Mesodermal cell (in vitro differentiated cells): ENCODE measurements around the gene FUCA1.
"Not testable (repeated sequence)": the region's sequence is repeated elsewhere in the genome, so short reads cannot be mapped to it uniquely, and the experiment has no call there.

ENCODE experiments used
- H3K27ac ChIP-seq: 2 replicates; pipeline ENCODE4 v1.7.0; 2013; ENCODE audit warnings: mild to moderate bottlenecking, low read depth, low read length, moderate library complexity; ENCODE audit not compliant: severe bottlenecking
- H3K36me3 ChIP-seq: 2 replicates; pipeline ENCODE4 v1.7.1; 2013; ENCODE audit warnings: mild to moderate bottlenecking, low read length, moderate library complexity; ENCODE audit not compliant: control insufficient read depth, insufficient read depth
- H3K4me1 ChIP-seq: one replicate; pipeline ENCODE4 v1.7.1; 2013; ENCODE audit warnings: mild to moderate bottlenecking, low read length; ENCODE audit not compliant: insufficient read depth, control insufficient read depth, poor library complexity, severe bottlenecking
- H3K4me3 ChIP-seq: 2 replicates; pipeline ENCODE4 v1.7.0; 2013; ENCODE audit warnings: low read length, control low read depth, mild to moderate bottlenecking; ENCODE audit not compliant: insufficient read depth, poor library complexity, severe bottlenecking; ENCODE audit errors: extremely low read depth
- H3K9me3 ChIP-seq: 2 replicates; pipeline ENCODE4 v1.7.1; 2013; ENCODE audit warnings: mild to moderate bottlenecking, low read length, moderate library complexity; ENCODE audit not compliant: control insufficient read depth
- WGBS, 2 experiments: methylation state at CpG; one replicate each; pipeline ENCODE4 v1.1.5; 2013; ENCODE audit warnings: missing lambda C conversion rate in 2 of 2; ENCODE audit not compliant: insufficient coverage in 2 of 2; 5-methylcytosine and 5-hydroxymethylcytosine counted together

FUCA1 gene

GRCh38 chr1:23908453-23909341 is 40.6 kb upstream of the FUCA1 start:
- Histone ChIP-seq H3K36me3 (no peaks in the 10 kb centered on the region), H3K9me3 (no peaks in the 10 kb centered on the region), H3K27ac (no peak overlapping the region), H3K4me1 (no peaks in the 10 kb centered on the region), H3K4me3 (no peak overlapping the region)
- 73 to 79% methylated on average over 5 to 7 of the region's 9 CpGs for WGBS, 2 experiments

GRCh38 chr1:23906731-23907130 is 38.6 kb upstream of the FUCA1 start:
- Histone ChIP-seq H3K27ac (no peak overlapping the region), H3K36me3 (no peaks in the 10 kb centered on the region), H3K4me3 (no peak overlapping the region), H3K4me1 (no peaks in the 10 kb centered on the region), H3K9me3 (no peaks in the 10 kb centered on the region)
- WGBS, 2 experiments: 67% methylated on average over 1 of the region's 1 CpG; no CpG with 5 or more reads in 1 of the 2 experiments

DNA sequence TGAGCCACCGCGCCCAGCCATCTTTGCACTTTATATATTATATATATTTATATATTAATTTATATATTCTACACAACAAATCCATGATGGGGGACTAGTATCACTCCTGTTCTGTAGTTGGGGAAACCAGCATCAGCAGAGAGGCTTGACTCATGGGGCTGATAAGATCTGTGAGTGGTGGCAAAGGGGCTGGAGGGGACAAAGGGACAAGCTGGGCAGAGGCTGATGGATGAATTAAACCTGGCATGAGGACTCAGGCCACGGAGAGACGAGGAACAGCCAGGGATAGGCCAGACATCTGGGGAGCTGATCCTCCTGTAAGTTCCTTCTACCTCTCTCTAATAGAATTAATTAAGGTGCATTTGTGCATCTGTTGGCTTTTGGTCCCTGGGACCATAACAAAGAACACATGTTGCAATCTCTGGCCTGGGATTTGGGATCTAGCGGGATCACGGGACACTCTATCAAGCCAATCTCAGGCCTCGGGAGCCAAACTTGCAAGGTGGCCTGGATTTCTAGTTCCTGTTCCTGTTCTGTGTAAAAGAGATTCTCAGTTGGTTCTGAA is 37.5 kb upstream of the FUCA1 start:
- Histone ChIP-seq H3K4me3 (no peak overlapping the region), H3K9me3 (no peaks in the 10 kb centered on the region), H3K27ac (no peak overlapping the region), H3K36me3 (no peaks in the 10 kb centered on the region), H3K4me1 (no peaks in the 10 kb centered on the region)
- 76 to 100% methylated on average over 2 to 3 of the region's 7 CpGs for WGBS, 2 experiments

DNA sequence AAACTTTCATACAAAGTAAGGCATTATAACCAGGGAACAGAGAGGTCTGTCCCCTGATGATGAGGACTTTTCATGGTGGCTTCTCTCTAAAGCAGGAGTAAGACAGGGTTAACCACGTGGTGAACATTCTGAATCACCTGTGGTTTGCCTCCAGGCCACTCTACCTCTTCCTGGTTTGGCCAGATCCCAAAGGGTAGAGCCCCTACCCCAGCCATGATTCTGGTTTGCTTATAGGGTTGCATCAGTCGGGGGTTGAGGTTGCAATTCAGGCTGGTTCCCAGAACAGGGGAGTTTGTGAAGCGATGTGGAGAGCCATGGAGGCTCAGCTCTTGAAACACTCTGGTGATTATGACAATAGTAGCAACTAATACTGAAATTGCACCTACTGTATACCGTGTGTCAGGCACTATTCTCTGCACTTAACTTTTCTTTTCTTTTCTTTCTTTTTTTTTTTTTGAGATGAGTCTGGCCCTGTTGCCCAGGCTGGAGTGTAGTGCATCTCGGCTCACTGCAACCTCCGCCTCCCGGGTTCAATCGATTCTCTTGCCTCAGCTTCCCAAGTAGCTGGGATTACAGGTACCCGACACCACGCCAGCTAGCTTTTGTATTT is 36.8 kb upstream of the FUCA1 start:
- H3K9me3 ChIP-seq: no peaks in the 10 kb centered on the region
- no peak overlapping the region for H3K4me3 ChIP-seq
- no peak overlapping the region for H3K27ac ChIP-seq
- no peaks in the 10 kb centered on the region for H3K4me1 ChIP-seq
- WGBS, 2 experiments: 86 to 89% methylated on average over 4 to 7 of the region's 10 CpGs
- no peaks in the 10 kb centered on the region for H3K36me3 ChIP-seq

DNA sequence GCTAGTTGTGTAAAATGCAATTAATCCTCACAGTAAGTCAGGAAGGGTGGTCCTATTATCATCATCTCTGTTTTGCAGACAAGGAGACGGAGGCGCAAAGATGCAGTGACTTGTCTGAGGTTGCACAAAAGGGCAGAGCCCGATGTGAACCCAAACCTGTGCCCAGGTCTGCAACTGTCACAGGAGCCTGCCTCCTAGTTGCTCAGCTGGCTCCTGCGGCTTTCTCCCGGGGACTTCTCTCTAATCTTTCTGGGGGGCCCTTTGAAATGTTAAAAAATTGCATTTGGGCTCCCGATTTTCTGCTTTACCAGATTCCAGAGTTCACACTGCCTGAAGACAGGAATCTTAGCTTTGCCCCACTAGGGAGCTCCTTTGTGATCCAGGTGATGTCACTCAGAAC is 35.7 kb upstream of the FUCA1 start:
- H3K27ac ChIP-seq: no peak overlapping the region
- H3K36me3 ChIP-seq: no peaks in the 10 kb centered on the region
- WGBS, 2 experiments: 51 to 57% methylated on average over 6 of the region's 6 CpGs
- no peak overlapping the region for H3K4me3 ChIP-seq
- H3K9me3 ChIP-seq: no peaks in the 10 kb centered on the region
- no peaks in the 10 kb centered on the region for H3K4me1 ChIP-seq

DNA sequence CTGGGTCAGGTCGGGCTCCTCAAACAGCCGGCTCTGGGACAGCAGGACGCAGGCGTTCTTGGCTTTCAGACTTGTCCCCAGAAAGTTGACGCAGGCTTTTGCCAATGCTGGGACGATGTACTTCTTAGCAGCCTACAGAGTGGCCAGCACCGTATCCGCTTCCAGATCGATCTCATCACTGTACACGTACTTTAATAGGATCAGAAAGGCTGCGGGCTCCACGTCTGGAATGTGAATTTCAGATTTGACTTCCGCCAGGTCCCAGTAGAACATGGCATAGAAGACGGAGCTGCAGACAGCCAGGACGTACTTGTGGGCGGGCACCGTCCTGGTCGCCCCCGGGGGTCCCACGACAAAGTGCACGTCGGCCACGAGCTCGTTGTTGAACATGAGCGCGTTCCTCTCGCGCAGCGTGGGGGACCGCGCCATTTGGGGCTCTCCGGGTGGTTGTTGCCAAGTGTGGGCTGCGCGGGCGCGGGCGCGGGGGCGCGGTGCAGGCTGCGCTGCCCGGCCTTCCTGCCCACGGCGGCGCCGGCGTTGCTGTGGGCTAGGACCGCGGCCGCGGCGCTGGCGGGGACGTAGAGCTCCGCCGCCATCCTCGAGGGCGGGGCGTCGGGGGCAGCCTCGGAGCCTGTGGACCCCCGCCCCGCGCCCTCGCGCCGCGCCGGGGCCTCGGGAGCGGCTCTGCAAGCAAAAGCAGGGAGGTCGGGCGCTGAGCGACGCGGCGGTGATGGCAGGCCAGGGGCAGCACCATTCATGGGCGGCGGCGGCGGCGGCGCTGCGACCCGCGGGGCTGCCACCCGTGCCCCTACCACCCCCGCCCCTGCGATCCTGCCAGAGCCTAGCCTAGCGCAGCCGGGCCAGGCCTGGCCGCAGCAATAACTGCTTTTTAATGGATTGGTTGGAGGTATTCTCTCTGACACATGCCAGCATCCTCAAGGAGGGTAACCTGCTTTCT is 34.5 kb upstream of the FUCA1 start:
- no peaks in the 10 kb centered on the region for H3K36me3 ChIP-seq
- WGBS, 2 experiments: 31 to 42% methylated on average over 48 to 73 of the region's 92 CpGs
- H3K9me3 ChIP-seq: no peaks in the 10 kb centered on the region
- no peaks in the 10 kb centered on the region for H3K4me1 ChIP-seq
- no peak overlapping the region for H3K27ac ChIP-seq
- peak overlapping the region; percentile 22 for H3K4me3 ChIP-seq

DNA sequence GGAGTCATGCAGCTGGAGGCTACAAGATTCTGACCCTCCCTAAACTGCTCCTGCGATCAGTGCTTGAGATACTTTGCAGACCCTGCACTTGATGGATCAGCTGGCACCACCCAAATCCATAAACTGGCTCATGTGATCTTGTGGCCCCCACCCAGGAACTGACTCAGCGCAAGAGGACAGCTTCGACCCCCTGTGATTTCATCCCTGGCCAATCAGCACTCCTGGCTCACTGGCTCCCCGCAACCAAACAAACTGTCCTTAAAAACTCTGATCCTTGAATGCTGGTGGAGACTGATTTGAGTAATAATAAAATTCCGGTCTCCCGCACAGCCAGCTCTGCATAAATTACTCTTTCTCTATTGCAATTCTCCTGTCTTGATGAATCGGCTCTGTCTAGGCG is 31.9 kb upstream of the FUCA1 start:
- not testable (repeated sequence) for H3K36me3 ChIP-seq, H3K9me3 ChIP-seq, H3K4me3 ChIP-seq, H3K27ac ChIP-seq, H3K4me1 ChIP-seq
- WGBS, 2 experiments: 60 to 75% methylated on average over 1 to 2 of the region's 8 CpGs

DNA sequence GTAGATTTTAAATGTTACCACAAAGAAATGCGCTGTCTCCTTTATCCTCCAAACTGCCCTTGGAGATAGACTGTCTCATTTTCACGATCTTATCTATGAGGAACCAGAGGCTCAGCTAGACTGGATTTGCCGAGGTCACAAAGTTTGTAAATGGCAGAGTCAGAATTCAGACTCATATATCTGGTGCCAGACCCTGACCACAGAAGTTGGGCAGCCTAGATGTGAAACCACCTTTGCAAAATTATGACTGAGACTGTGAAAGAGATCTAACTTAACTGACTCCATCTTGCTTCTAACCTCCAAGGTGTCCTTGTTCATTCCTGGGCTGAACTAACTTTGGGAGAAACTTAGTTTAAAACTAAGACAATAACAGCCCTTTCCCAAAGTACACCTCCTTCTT is 31.0 kb upstream of the FUCA1 start:
- H3K36me3 ChIP-seq: no peaks in the 10 kb centered on the region
- no peak overlapping the region for H3K27ac ChIP-seq
- H3K9me3 ChIP-seq: no peaks in the 10 kb centered on the region
- H3K4me1 ChIP-seq: no peaks in the 10 kb centered on the region
- WGBS, 2 experiments: 90 to 94% methylated on average over 3 of the region's 3 CpGs
- H3K4me3 ChIP-seq: no peak overlapping the region

- 88 to 100% methylated on average over 3 to 5 of the region's 6 CpGs for WGBS, 2 experiments
- Histone ChIP-seq H3K9me3 (no peaks in the 10 kb centered on the region), H3K27ac (no peak overlapping the region), H3K36me3 (no peaks in the 10 kb centered on the region), H3K4me1 (no peaks in the 10 kb centered on the region), H3K4me3 (no peak overlapping the region)
Measured at GRCh38 chr1:23897083-23897482, 29.0 kb upstream of the FUCA1 start.

- H3K4me1 ChIP-seq: no peaks in the 10 kb centered on the region
- H3K27ac ChIP-seq: no peak overlapping the region
- H3K36me3 ChIP-seq: no peaks in the 10 kb centered on the region
- H3K4me3 ChIP-seq: no peak overlapping the region
- H3K9me3 ChIP-seq: no peaks in the 10 kb centered on the region
- WGBS, 2 experiments: 47 to 62% methylated on average over 3 of the region's 3 CpGs
Measured at GRCh38 chr1:23896491-23896890, 28.4 kb upstream of the FUCA1 start.
